HepG2 (cell line): ENCODE results near the gene PITHD1. TPM values are rescaled to one million over a fixed set of nuclear protein-coding genes. Genes with fewer than 3 reads are reported as not detected.

Source experiments
- ARNTL ChIP-seq: sonication (generic); formaldehyde crosslinking; IDR thresholded peaks from 2 replicates; pipeline ENCODE4 v1.4.0; 2020; ENCODE audit warnings: mild to moderate bottlenecking, missing genetic modification reagents
- ATF1 ChIP-seq: IDR thresholded peaks from 2 replicates; pipeline ENCODE4 v1.6.1; 2016; ENCODE audit warnings: mild to moderate bottlenecking, control low read depth
- CC2D1A ChIP-seq: sonication (generic); formaldehyde crosslinking; IDR thresholded peaks from 2 replicates; pipeline ENCODE4 v1.8.1; 2023; ENCODE audit warnings: mild to moderate bottlenecking, missing genetic modification reagents
- CHCHD3 ChIP-seq: sonication (generic); formaldehyde crosslinking; IDR thresholded peaks from 2 replicates; pipeline ENCODE4 v1.8.0; 2022; ENCODE audit warnings: mild to moderate bottlenecking, missing genetic modification reagents, moderate library complexity
- DNMT1 ChIP-seq: sonication (generic); formaldehyde crosslinking; IDR thresholded peaks from 2 replicates; pipeline ENCODE4 v1.5.1; 2020; ENCODE audit warnings: mild to moderate bottlenecking, missing genetic modification reagents
- GATAD1 ChIP-seq: IDR thresholded peaks from 2 replicates; pipeline ENCODE4 v1.6.1; 2016; ENCODE audit warnings: missing genetic modification reagents, missing compliant biosample characterization
- HES4 ChIP-seq: sonication (generic); formaldehyde crosslinking; IDR thresholded peaks from 2 replicates; pipeline ENCODE4 v1.9.0; 2021; ENCODE audit warnings: mild to moderate bottlenecking, missing genetic modification reagents, borderline replicate concordance
- MEF2D ChIP-seq: sonication (generic); formaldehyde crosslinking; IDR thresholded peaks from 2 replicates; pipeline ENCODE4 v1.5.1; 2020; ENCODE audit warnings: mild to moderate bottlenecking, missing genetic modification reagents
- NFYB ChIP-seq: sonication (generic); formaldehyde crosslinking; IDR thresholded peaks from 2 replicates; pipeline ENCODE4 v1.4.0; 2020; ENCODE audit warnings: missing genetic modification reagents
- PAX8 ChIP-seq: sonication (generic); formaldehyde crosslinking; IDR thresholded peaks from 2 replicates; pipeline ENCODE4 v1.8.0; 2022; ENCODE audit warnings: mild to moderate bottlenecking, missing genetic modification reagents, borderline replicate concordance
- PITX1 ChIP-seq: sonication (generic); formaldehyde crosslinking; IDR thresholded peaks from 2 replicates; pipeline ENCODE4 v1.5.1; 2020; ENCODE audit warnings: mild to moderate bottlenecking, missing genetic modification reagents
- POLR2AphosphoS5 ChIP-seq: IDR thresholded peaks from 2 replicates; pipeline ENCODE4 v1.6.1; 2012; ENCODE audit warnings: low read depth, low read length
- SIX4 ChIP-seq: sonication (generic); formaldehyde crosslinking; IDR thresholded peaks from 2 replicates; pipeline ENCODE4 v1.4.0; 2020; ENCODE audit warnings: missing genetic modification reagents
- SOX13 ChIP-seq, 3 experiments: fragments of 450-650 bp in 1 of 3; sonication (generic) in 1 of 3; formaldehyde crosslinking in 1 of 3; IDR thresholded peaks in 2 of 3; conservative IDR thresholded peaks in 1 of 3; 2 replicates each; pipeline versions ENCODE4 v1.5.0 to v1.6.1; 2016 to 2020; ENCODE audit warnings: antibody characterized with exemption in 1 of 3, mild to moderate bottlenecking in 1 of 3, missing compliant biosample characterization in 1 of 3, missing genetic modification reagents in 1 of 3, moderate library complexity in 1 of 3
- SOX5 ChIP-seq: IDR thresholded peaks from 2 replicates; pipeline ENCODE4 v1.6.1; 2016; ENCODE audit warnings: borderline replicate concordance
- SOX6 ChIP-seq, 2 experiments: fragments of 450-650 bp in 1 of 2; sonication (generic) in 1 of 2; formaldehyde crosslinking in 1 of 2; IDR thresholded peaks; 2 replicates each; pipeline versions ENCODE4 v1.4.0 to v1.6.1; 2017 to 2020; ENCODE audit warnings: antibody characterized with exemption in 1 of 2, mild to moderate bottlenecking in 1 of 2, missing genetic modification reagents in 1 of 2
- STAT5B ChIP-seq: sonication (generic); formaldehyde crosslinking; IDR thresholded peaks from 2 replicates; pipeline ENCODE4 v1.4.0; 2020; ENCODE audit warnings: missing genetic modification reagents
- TEAD3 ChIP-seq: optimal IDR thresholded peaks from 2 replicates; pipeline ENCODE3; 2016; ENCODE audit warnings: borderline replicate concordance
- TIGD3 ChIP-seq: sonication (generic); formaldehyde crosslinking; IDR thresholded peaks from 2 replicates; pipeline ENCODE4 v1.5.1; 2020; ENCODE audit warnings: mild to moderate bottlenecking, missing genetic modification reagents, borderline replicate concordance
- ZBTB21 ChIP-seq: sonication (generic); formaldehyde crosslinking; IDR thresholded peaks from 2 replicates; pipeline ENCODE4 v1.4.0; 2020; ENCODE audit warnings: missing genetic modification reagents
- ZNF12 ChIP-seq: sonication (generic); formaldehyde crosslinking; IDR thresholded peaks from 2 replicates; pipeline ENCODE4 v1.5.0; 2020; ENCODE audit warnings: missing genetic modification reagents
- ZNF225 ChIP-seq: sonication (generic); formaldehyde crosslinking; IDR thresholded peaks from 2 replicates; pipeline ENCODE4 v1.4.0; 2020; ENCODE audit warnings: mild to moderate bottlenecking, missing genetic modification reagents
- ZNF329 ChIP-seq: sonication (generic); formaldehyde crosslinking; IDR thresholded peaks from 2 replicates; pipeline ENCODE4 v1.9.0; 2021; ENCODE audit warnings: low read depth, mild to moderate bottlenecking, missing genetic modification reagents
- ZNF430 ChIP-seq: sonication (generic); formaldehyde crosslinking; IDR thresholded peaks from 2 replicates; pipeline ENCODE4 v1.9.0; 2021; ENCODE audit warnings: mild to moderate bottlenecking, missing genetic modification reagents
- ZNF512 ChIP-seq: sonication (generic); formaldehyde crosslinking; IDR thresholded peaks from 2 replicates; pipeline ENCODE4 v1.4.0; 2020; ENCODE audit warnings: mild to moderate bottlenecking, missing genetic modification reagents
- ZNF619 ChIP-seq: sonication (generic); formaldehyde crosslinking; IDR thresholded peaks from 2 replicates; pipeline ENCODE4 v1.4.0; 2020; ENCODE audit warnings: mild to moderate bottlenecking, missing genetic modification reagents
- ZSCAN20 ChIP-seq: sonication (generic); formaldehyde crosslinking; IDR thresholded peaks from 2 replicates; pipeline ENCODE4 v1.4.0; 2020; ENCODE audit warnings: missing genetic modification reagents, mild to moderate bottlenecking, borderline replicate concordance
- ZSCAN5A ChIP-seq: sonication (generic); formaldehyde crosslinking; IDR thresholded peaks from 2 replicates; pipeline ENCODE4 v1.8.0; 2022; ENCODE audit warnings: mild to moderate bottlenecking, missing genetic modification reagents, borderline replicate concordance
- polyA plus RNA-seq, 8 experiments: library from polyadenylated mRNA; depleted of rRNA in 3 of 8; stranded (reverse) in 7 of 8; unstranded in 1 of 8; fragments of >200 nt; fragmentation: Illumina TruSeq in 4 of 8; extraction: Trizol in 4 of 8; gene quantifications; 2 replicates each; pipeline versions ENCODE4 v1.2.1 to v1.2.3, GENCODE V29; 2011 to 2016; ENCODE audit warnings: low read depth in 4 of 8, missing spikeins in 1 of 8, mixed read lengths in 1 of 8; ENCODE audit not compliant: insufficient read depth in 1 of 8
- total RNA-seq, 5 experiments: library from RNA; depleted of rRNA; stranded (reverse); fragments of >200 nt; fragmentation: Illumina TruSeq; extraction: Trizol; gene quantifications; 2 replicates each; pipeline ENCODE4 v1.2.3, GENCODE V29; 2016; ENCODE audit warnings: low read depth in 1 of 5

PITHD1 gene
- total and polyA plus RNA-seq, 2 of the 13 experiments (the other 11 are each of a cell fraction or from before 2014, with no cell fraction given): 28.0 to 37.3 TPM

- TF ChIP-seq TIGD3 (CRISPR knock-in tag) (no peak), ZNF430 (CRISPR knock-in tag) (no peak; the same call in 1 of the 2 replicates), CHCHD3 (no peak), ARNTL (no peak), ZNF12 (CRISPR knock-in tag) (no peak; the same call in 1 of the 2 replicates), CC2D1A (CRISPR knock-in tag) (no peak), SOX6 (IDR thresholded peaks at IDR 0.05) (no peak), SOX6 (CRISPR knock-in tag; IDR thresholded peaks at IDR 0.05) (no peak), DNMT1 (CRISPR knock-in tag) (no peak), PAX8 (CRISPR knock-in tag) (no peak), ZBTB21 (CRISPR knock-in tag) (no peak), ZNF619 (CRISPR knock-in tag) (no peak), SOX13 (IDR thresholded peaks at IDR 0.05) (no peak), SOX13 (CRISPR knock-in tag; conservative IDR thresholded peaks at IDR 0.05 in 1 of 2, IDR thresholded peaks at IDR 0.05 in 1 of 2) (peak in 1 of 2 experiments; percentile 30; a peak in 1 of 4 replicates), MEF2D (CRISPR knock-in tag) (no peak), POLR2AphosphoS5 (peak; percentile 75), ZNF512 (no peak), ATF1 (CRISPR knock-in tag) (no peak), SIX4 (no peak), GATAD1 (CRISPR knock-in tag) (peak; percentile 90), ZNF225 (CRISPR knock-in tag) (no peak), TEAD3 (CRISPR knock-in tag) (peak; percentile 43), HES4 (no peak), NFYB (CRISPR knock-in tag) (no peak), PITX1 (0 out of 2 replicates have a peak, but pooled peaks have one; percentile 31), ZNF329 (no peak), SOX5 (CRISPR knock-in tag) (peak; percentile 53; the same call in 1 of the 2 replicates), ZSCAN5A (CRISPR knock-in tag) (no peak), ZSCAN20 (no peak), STAT5B (CRISPR knock-in tag) (no peak)
Observed at GRCh38 chr1:23790696-23791515, 12.7 kb downstream of the PITHD1 start, which contains the start of gene LYPLA2 (continued).
